Neural progenitor cell (in vitro differentiated cells): Measurements from ENCODE around the gene PRRT1B. TPM values are rescaled to one million over a fixed set of nuclear protein-coding genes. Genes with fewer than 3 reads are reported as not detected.

Experiments
- DNase-seq: peaks from one replicate; pipeline ENCODE4 v3.0.0-alpha.2; 2016; ENCODE audit warnings: low spot score
- H2AFZ ChIP-seq: fragments of 200-600 bp; sonication (generic); replicated peaks from 2 replicates; pipeline ENCODE4 v1.6.1; 2016; ENCODE audit warnings: antibody characterized with exemption
- H3F3A ChIP-seq: fragments of 200-600 bp; sonication (generic); 2 replicates; pipeline ENCODE4 v1.6.1; 2016; ENCODE audit warnings: antibody characterized with exemption, low read depth
- H3K27ac ChIP-seq: fragments of 200-600 bp; sonication (generic); 2 replicates; pipeline ENCODE4 v1.5.1; 2016; ENCODE audit warnings: mild to moderate bottlenecking
- H3K27me3 ChIP-seq: fragments of 200-600 bp; sonication (generic); 2 replicates; pipeline ENCODE4 v1.6.1; 2016; ENCODE audit warnings: mild to moderate bottlenecking, moderate library complexity
- H3K36me3 ChIP-seq: fragments of 200-600 bp; sonication (generic); 2 replicates; pipeline ENCODE4 v1.5.1; 2016
- H3K4me1 ChIP-seq: fragments of 200-600 bp; sonication (generic); 2 replicates; pipeline ENCODE4 v1.6.1; 2016; ENCODE audit warnings: mixed run types
- H3K4me2 ChIP-seq: fragments of 200-600 bp; sonication (generic); 2 replicates; pipeline ENCODE4 v1.6.1; 2016
- H3K4me3 ChIP-seq: fragments of 200-600 bp; sonication (generic); 2 replicates; pipeline ENCODE4 v1.5.1; 2016
- H3K79me2 ChIP-seq: fragments of 200-600 bp; sonication (generic); 2 replicates; pipeline ENCODE4 v1.6.1; 2016; ENCODE audit warnings: low read depth
- H3K9ac ChIP-seq: fragments of 200-600 bp; sonication (generic); 2 replicates; pipeline ENCODE4 v1.6.1; 2016
- H3K9me3 ChIP-seq: fragments of 200-600 bp; sonication (generic); 2 replicates; pipeline ENCODE4 v1.5.1; 2016; ENCODE audit warnings: low read depth
- H4K20me1 ChIP-seq: fragments of 200-600 bp; sonication (generic); 2 replicates; pipeline ENCODE4 v1.6.1; 2016; ENCODE audit warnings: low read depth
- H3K27ac Mint-ChIP-seq: 3 replicates; pipeline ENCODE4 v1.8.0; 2021; ENCODE audit warnings: mixed read lengths
- H3K27me3 Mint-ChIP-seq: 2 replicates; pipeline ENCODE4 v1.8.0; 2022; ENCODE audit warnings: low read depth, mild to moderate bottlenecking, inconsistent platforms, moderate library complexity, mixed read lengths; ENCODE audit not compliant: insufficient read depth
- H3K36me3 Mint-ChIP-seq: 3 replicates; pipeline ENCODE4 v1.8.0; 2021; ENCODE audit warnings: mixed read lengths
- H3K4me1 Mint-ChIP-seq: 3 replicates; pipeline ENCODE4 v1.8.0; 2021; ENCODE audit warnings: mixed read lengths
- H3K4me3 Mint-ChIP-seq: 3 replicates; pipeline ENCODE4 v1.8.0; 2021; ENCODE audit warnings: mild to moderate bottlenecking, moderate library complexity, mixed read lengths
- H3K9me3 Mint-ChIP-seq: 3 replicates; pipeline ENCODE4 v1.8.0; 2020; ENCODE audit warnings: mixed read lengths
- EZH2 ChIP-seq: fragments of 200-600 bp; sonication (generic); IDR thresholded peaks from 2 replicates; pipeline ENCODE4 v1.6.1; 2017; ENCODE audit warnings: antibody characterized with exemption, mild to moderate bottlenecking, moderate library complexity
- EZH2phosphoT487 ChIP-seq: fragments of 200-600 bp; sonication (generic); IDR thresholded peaks from 2 replicates; pipeline ENCODE4 v1.6.1; 2017; ENCODE audit warnings: antibody characterized with exemption
- total RNA-seq: library from RNA; depleted of rRNA; stranded (reverse); fragments of >200 nt; gene quantifications from 2 replicates; pipeline ENCODE4 v1.2.3, GENCODE V29; 2015; ENCODE audit warnings: low replicate concordance
- TF ChIP-seq, protein P1 (sequence below): fragments of 200-600 bp; sonication (generic); IDR thresholded peaks from 2 replicates; pipeline ENCODE4 v1.5.1; 2017; ENCODE audit warnings: antibody characterized with exemption, mild to moderate bottlenecking

Gene PRRT1B
- total RNA-seq, 1 donor from 2014 or later, result not detected

GRCh38 chr9:131588396-131588795 is 43.1 kb downstream of the PRRT1B start:
- Histone ChIP-seq H3K4me2 (no peak overlapping the region), H3K79me2 (no peaks in the 10 kb centered on the region), H3K4me1 (no peaks in the 10 kb centered on the region), H3K9me3 (no peaks in the 10 kb centered on the region), H3F3A (no peaks in the 10 kb centered on the region), H2AFZ (no peak overlapping the region), H3K27ac (no peak overlapping the region), H3K27me3 (no peaks in the 10 kb centered on the region), H3K4me3 (no peak overlapping the region), H3K36me3 (no peaks in the 10 kb centered on the region), H4K20me1 (no peaks in the 10 kb centered on the region), H3K9ac (no peak overlapping the region)
- Mint-ChIP-seq H3K4me1 (no peaks in the 10 kb centered on the region), H3K27ac (no peak overlapping the region), H3K36me3 (peaks cover 19% of the 10 kb centered on the region), H3K9me3 (no peaks in the 10 kb centered on the region), H3K27me3 (peaks cover 8% of the 10 kb centered on the region), H3K4me3 (no peak overlapping the region)
- TF ChIP-seq EZH2 (no peak), EZH2phosphoT487 (no peak)
- TF ChIP-seq, protein P1, sequence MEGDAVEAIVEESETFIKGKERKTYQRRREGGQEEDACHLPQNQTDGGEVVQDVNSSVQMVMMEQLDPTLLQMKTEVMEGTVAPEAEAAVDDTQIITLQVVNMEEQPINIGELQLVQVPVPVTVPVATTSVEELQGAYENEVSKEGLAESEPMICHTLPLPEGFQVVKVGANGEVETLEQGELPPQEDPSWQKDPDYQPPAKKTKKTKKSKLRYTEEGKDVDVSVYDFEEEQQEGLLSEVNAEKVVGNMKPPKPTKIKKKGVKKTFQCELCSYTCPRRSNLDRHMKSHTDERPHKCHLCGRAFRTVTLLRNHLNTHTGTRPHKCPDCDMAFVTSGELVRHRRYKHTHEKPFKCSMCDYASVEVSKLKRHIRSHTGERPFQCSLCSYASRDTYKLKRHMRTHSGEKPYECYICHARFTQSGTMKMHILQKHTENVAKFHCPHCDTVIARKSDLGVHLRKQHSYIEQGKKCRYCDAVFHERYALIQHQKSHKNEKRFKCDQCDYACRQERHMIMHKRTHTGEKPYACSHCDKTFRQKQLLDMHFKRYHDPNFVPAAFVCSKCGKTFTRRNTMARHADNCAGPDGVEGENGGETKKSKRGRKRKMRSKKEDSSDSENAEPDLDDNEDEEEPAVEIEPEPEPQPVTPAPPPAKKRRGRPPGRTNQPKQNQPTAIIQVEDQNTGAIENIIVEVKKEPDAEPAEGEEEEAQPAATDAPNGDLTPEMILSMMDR, result no peak
- no peak for DNase-seq

GRCh38 chr9:131589124-131589711 is 43.9 kb downstream of the PRRT1B start:
- no peaks in the 10 kb centered on the region for H3K9me3 Mint-ChIP-seq
- Histone ChIP-seq H3K9ac (no peak overlapping the region), H3K9me3 (no peaks in the 10 kb centered on the region), H3F3A (no peaks in the 10 kb centered on the region), H3K36me3 (no peaks in the 10 kb centered on the region), H3K4me2 (no peak overlapping the region), H3K4me3 (no peak overlapping the region), H4K20me1 (no peaks in the 10 kb centered on the region), H3K27me3 (no peaks in the 10 kb centered on the region), H3K27ac (no peak overlapping the region), H3K79me2 (no peaks in the 10 kb centered on the region), H2AFZ (no peak overlapping the region), H3K4me1 (no peaks in the 10 kb centered on the region)
- DNase-seq, result no peak
- H3K27ac Mint-ChIP-seq, result no peak overlapping the region
- peaks cover 17% of the 10 kb centered on the region for H3K36me3 Mint-ChIP-seq
- H3K27me3 Mint-ChIP-seq, result peaks cover 8% of the 10 kb centered on the region
- H3K4me1 Mint-ChIP-seq, result no peaks in the 10 kb centered on the region
- TF ChIP-seq EZH2 (no peak), EZH2phosphoT487 (no peak)
- TF ChIP-seq, protein P1, result no peak
- no peak overlapping the region for H3K4me3 Mint-ChIP-seq

GRCh38 chr9:131589993-131590392 is 44.7 kb downstream of the PRRT1B start:
- H3K9ac ChIP-seq, result no peak overlapping the region
- peaks cover 17% of the 10 kb centered on the region for H3K36me3 Mint-ChIP-seq
- no peaks in the 10 kb centered on the region for H3K36me3 ChIP-seq
- TF ChIP-seq EZH2phosphoT487, result no peak
- TF ChIP-seq EZH2, result no peak
- TF ChIP-seq, protein P1, result no peak
- H2AFZ ChIP-seq, result no peak overlapping the region
- H3K27me3 Mint-ChIP-seq, result peaks cover 8% of the 10 kb centered on the region
- H3K4me1 ChIP-seq, result no peaks in the 10 kb centered on the region
- H3K27me3 ChIP-seq, result no peaks in the 10 kb centered on the region
- H3K9me3 ChIP-seq, result no peaks in the 10 kb centered on the region
- H3K27ac ChIP-seq, result no peak overlapping the region
- no peak for DNase-seq
- no peak overlapping the region for H3K27ac Mint-ChIP-seq
- H3K4me1 Mint-ChIP-seq, result no peaks in the 10 kb centered on the region
- H4K20me1 ChIP-seq, result no peaks in the 10 kb centered on the region
- H3K4me3 Mint-ChIP-seq, result no peak overlapping the region
- no peaks in the 10 kb centered on the region for H3F3A ChIP-seq
- no peak overlapping the region for H3K4me2 ChIP-seq
- H3K79me2 ChIP-seq, result no peaks in the 10 kb centered on the region
- no peak overlapping the region for H3K4me3 ChIP-seq
- no peaks in the 10 kb centered on the region for H3K9me3 Mint-ChIP-seq
